Skeletal muscle cell (primary cell): ENCODE results near the gene DENND1B.
"Not testable (repeated sequence)": the region's sequence is repeated elsewhere in the genome, so short reads cannot be mapped to it uniquely, and the experiment has no call there.

Source experiments
- DNase-seq: peaks from one replicate; pipeline ENCODE4 v3.0.0-alpha.2; 2010; ENCODE audit warnings: low read depth
- H3K4me3 ChIP-seq: 2 replicates; pipeline ENCODE4 v1.5.1; 2011; ENCODE audit warnings: low read depth, mild to moderate bottlenecking, control low read depth, low read length, moderate library complexity

The DENND1B gene

DNA sequence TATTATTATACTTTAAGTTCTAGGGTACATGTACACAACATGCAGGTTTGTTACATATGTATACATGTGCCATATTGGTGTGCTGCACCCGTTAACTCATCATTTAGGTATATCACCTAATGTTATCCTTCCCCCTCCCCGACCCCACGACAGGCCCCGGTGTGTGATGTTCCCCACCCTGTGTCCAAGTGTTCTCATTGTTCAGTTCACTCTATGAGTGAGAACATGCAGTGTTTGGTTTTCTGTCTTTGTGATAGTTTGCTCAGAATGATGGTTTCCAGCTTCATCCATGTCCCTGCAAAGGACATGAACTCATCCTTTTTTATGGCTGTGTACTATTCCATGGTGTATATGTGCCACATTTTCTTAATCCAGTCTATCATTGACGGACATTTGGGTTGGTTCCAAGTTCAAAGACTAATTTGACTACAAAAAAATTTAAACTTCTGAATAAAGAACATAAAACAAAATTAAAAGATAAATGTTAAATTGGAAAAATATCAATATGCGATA lies 22.6 kb downstream of the DENND1B start:
- DNase-seq, H3K4me3 ChIP-seq: not testable (repeated sequence)

GRCh38 chr1:197750366-197750765 lies 24.9 kb downstream of the DENND1B start:
- no peak overlapping the region for H3K4me3 ChIP-seq
- no peak for DNase-seq

- no peak overlapping the region for H3K4me3 ChIP-seq
- DNase-seq, result no peak
Observed at GRCh38 chr1:197745911-197746310, 29.4 kb downstream of the DENND1B start.

GRCh38 chr1:197744979-197745378 lies 30.3 kb downstream of the DENND1B start:
- no peak for DNase-seq
- H3K4me3 ChIP-seq, result no peak overlapping the region

DNA sequence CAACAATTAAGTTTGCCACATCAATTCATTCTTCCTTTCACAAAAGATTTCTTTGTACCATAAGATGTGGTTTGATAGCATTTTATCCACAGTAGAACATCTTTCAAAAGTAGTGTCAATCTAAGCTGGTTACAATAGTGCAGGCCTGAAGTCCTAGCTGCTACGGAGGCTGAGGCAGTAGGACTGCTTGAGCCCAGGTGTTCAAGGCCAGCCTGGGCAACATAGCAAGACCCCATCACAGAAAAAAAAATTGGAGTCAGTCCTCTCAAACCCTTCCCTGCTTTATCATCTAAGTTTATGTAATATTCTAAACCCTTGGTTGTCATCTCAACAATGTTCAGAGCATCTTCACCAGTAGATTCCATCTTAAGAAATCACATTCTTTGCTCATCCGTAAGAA lies 31.7 kb downstream of the DENND1B start:
- no peak overlapping the region for H3K4me3 ChIP-seq
- DNase-seq, result no peak

DNA sequence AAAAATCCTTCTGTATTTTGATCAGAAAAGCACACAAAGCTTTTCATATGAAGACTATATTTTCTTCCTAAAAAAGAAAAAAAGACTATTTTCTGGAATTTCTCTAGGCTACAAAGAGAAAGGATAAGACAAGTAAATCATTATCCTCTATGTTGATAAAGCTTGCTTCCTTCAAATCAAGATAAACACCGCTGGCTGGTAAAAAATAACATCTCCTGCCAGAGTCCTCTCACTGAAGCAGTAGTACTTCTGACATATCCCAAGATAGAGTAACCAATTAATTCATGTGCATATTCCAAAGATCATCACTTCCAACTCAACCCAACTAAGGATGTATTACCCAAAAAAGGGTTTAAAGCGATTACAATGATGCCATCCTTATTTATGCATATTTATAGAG lies 34.3 kb downstream of the DENND1B start:
- DNase-seq, result no peak
- no peak overlapping the region for H3K4me3 ChIP-seq

GRCh38 chr1:197738927-197739326 lies 36.4 kb downstream of the DENND1B start:
- no peak overlapping the region for H3K4me3 ChIP-seq
- no peak for DNase-seq

GRCh38 chr1:197737916-197738315 lies 37.4 kb downstream of the DENND1B start:
- DNase-seq, result no peak
- no peak overlapping the region for H3K4me3 ChIP-seq

- H3K4me3 ChIP-seq, result no peak overlapping the region
- DNase-seq, result peak; percentile 17
Observed at GRCh38 chr1:197736685-197737084, 38.6 kb downstream of the DENND1B start.

- DNase-seq, result no peak
- H3K4me3 ChIP-seq, result no peak overlapping the region
Observed at GRCh38 chr1:197735461-197735860, 39.8 kb downstream of the DENND1B start.

DNA sequence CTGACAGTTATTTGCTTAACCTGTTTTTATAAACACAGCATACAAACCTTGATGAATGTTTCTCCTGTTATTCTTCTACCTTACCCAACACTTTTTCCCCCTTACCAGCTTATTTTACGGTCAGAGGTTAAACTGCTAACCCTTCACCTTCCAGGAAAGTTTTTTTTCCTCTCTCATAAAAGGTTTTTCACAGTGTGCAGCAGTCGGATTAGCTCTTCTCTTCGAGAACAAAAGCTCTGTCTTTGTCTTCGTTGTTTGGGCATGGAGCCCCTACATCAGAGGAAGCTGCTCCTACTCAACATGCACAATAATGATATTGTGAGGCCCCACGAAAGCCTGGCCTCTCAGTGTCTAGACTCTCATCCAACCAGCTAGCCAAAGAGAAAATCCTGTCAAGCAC lies 42.0 kb downstream of the DENND1B start:
- DNase-seq, result no peak
- no peak overlapping the region for H3K4me3 ChIP-seq

GRCh38 chr1:197732187-197732586 lies 43.1 kb downstream of the DENND1B start:
- H3K4me3 ChIP-seq, result no peak overlapping the region
- no peak for DNase-seq

DNA sequence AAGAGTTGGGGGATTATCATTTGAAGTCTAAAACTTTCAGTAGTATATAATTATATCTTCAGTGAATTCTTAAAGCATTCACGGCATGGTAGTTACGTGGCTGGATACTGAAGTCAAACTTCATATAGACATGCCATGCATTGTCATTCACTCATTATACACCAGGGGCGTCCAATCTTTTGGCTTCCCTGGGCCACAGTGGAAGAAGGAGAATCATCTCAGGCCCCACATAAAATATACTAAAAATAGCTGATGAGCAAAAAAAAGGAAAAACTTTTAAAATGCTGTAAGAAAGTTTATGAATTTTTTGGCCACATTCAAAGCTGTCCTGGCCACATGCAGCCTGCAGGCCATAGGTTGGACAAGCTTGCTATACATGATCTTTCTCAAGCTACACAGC lies 43.8 kb downstream of the DENND1B start:
- DNase-seq, result no peak
- H3K4me3 ChIP-seq, result no peak overlapping the region

- no peak overlapping the region for H3K4me3 ChIP-seq
- DNase-seq, result no peak
Observed at GRCh38 chr1:197725976-197726375, 49.3 kb downstream of the DENND1B start.

DNA sequence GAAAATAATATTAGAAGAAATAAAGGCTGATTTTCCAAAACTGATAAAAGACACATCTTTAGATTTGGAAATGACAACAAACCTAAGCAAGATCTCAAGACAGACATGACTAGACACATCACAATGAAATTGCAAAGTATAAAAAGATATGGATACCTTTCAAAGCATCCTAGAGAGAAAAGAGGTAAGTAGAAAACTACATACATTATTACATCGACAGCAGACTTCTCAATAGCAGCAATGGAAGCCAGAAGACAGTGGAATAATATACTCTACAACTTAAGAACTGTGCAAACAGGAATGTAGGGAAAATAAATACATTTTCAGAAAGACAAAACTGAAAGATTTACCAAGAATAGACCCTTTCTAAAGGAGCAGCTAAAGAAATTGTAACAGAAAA lies 50.2 kb downstream of the DENND1B start:
- H3K4me3 ChIP-seq, result no peak overlapping the region
- peak; percentile 2 for DNase-seq

- DNase-seq, result no peak
- no peak overlapping the region for H3K4me3 ChIP-seq
Observed at GRCh38 chr1:197715806-197716205, 59.5 kb downstream of the DENND1B start.

DNA sequence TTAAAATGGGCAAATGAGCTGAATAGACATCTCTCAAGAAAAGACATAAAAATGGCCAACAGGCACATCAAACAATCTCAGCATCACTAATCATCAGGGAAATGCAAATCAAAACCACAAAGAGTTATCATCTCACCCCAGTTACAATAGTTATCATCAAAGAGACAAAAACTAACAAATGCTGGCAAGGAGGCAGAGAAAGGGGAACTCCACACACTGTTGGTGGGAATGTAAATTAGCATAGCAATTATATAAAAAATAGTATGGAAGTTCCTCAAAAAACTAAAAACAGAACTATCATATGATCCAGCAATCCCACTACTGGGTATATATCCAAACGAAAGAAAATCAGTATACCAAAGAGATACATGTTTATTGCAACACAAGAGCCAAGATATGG lies 68.7 kb downstream of the DENND1B start:
- no peak overlapping the region for H3K4me3 ChIP-seq
- DNase-seq, result no peak

DNA sequence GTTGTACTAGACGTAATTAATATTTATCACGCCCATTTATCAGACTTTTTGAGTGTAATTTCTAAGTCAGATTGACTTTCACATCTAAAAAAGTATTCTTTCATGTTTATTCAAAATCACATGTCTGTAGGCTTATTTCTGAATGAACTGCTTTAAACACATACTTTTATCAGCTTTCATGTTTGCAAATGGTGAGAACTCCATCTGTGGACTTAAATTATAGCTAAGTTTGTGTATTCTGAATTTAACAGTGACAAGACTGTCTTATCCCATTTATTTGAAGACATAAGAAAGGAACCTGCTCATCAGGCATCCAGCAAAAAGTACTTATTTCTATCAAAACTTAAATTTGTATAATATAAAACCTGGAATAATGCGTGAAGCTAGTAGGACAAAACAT lies 69.3 kb downstream of the DENND1B start:
- no peak for DNase-seq

GRCh38 chr1:197700688-197701087 lies 74.6 kb downstream of the DENND1B start:
- H3K4me3 ChIP-seq, DNase-seq: not testable (repeated sequence)

More for the DNA sequence above, 69.3 kb downstream of the DENND1B start:
- H3K4me3 ChIP-seq, result no peak overlapping the region

- H3K4me3 ChIP-seq, result no peak overlapping the region
- DNase-seq, result peak; percentile 5
Observed at GRCh38 chr1:197696372-197696771, 78.9 kb downstream of the DENND1B start.

GRCh38 chr1:197695961-197696360 lies 79.3 kb downstream of the DENND1B start:
- DNase-seq, result no peak
- no peak overlapping the region for H3K4me3 ChIP-seq

DNA sequence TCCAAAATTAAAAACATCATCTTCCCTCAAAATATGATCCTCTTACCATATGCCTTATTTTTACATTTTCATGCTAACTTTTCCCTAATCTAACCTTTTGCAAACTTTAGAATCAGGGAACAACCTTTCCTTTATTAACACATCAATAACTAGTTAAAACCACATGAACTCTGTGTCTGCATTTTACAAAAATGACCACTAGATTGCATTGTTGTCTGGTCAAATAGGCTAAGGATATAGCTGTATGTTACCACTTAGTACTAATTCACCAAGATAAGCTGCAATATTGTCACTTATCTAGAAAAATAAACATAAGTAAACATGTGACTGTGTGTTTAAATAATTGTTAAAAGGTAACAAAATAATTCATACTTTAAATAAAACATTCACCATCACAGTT lies 82.3 kb downstream of the DENND1B start:
- no peak overlapping the region for H3K4me3 ChIP-seq
- no peak for DNase-seq
